HG03066 (cell line): Measurements from ENCODE around the gene BAZ1B.

ENCODE experiments used
- ATAC-seq: cut with Tn5 transposase; IDR thresholded peaks from one replicate; pipeline ENCODE4 v1.9.1; 2021; ENCODE audit warnings: low read depth; ENCODE audit not compliant: unreplicated experiment

Gene BAZ1B

DNA sequence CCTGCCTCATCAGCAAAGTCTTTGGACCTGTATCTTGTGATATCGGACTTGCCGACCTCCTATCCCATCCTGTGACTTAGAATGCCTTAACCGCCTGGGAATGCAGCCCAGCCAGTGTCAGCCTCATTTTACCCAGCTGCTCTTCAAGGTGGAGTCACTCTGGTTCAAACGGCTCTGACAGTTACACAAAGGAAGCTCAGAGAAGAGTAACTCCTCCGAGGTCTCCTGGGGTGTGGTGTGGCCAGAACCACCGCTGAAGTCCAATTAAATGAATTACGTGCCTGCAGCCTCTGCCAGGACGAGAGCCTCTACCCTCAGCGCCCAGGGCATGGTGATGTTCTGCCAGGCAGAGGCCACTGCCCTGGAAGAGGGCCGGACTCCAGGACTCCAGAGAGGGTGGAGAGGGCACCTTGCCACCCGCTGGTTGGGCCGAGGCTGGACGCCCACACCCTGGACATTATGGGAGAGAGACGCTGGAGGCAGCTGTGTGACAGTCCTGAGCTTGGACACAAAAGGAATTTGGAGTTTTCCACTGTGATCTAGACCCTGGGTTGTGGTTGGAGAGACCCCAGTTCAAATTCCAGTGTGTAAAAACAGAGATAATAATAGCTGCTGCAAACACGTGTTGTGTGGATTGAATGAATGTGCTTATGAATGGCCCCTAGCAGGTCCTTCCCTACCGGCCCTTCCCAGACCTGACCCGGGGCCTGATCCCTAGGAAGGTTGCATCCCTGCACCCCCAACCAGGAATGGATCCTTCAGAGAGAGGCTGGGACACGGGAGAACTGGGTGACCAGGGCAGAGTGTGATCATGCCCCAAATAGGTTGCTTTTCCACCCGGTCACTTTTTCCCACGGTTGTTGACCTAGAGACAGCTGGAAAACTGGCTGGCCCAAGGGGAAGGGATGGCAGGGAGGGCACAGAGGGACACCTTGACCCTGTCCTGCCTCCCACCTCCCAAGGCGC lies 126.3 kb downstream of the BAZ1B start:
- ATAC-seq: no peak

DNA sequence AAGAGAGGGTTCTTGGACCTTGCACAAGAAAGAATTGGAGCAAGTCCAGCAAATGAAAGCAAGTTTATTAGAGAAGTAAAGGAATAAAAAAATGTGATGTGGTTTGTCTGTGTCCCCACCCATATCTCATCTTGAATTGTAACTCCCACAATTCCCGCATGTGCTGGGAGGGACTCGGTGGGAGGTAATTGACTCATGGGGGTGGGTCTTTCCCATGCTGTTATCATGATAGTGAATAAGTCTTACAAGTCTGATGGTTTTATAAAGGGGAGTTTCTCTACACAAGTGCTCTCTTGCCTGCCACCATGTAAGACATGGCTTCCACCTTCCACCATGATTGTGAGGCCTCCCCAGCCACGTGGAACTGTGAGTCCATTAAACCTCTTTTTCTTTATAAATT lies 127.7 kb downstream of the BAZ1B start:
- ATAC-seq: no peak

DNA sequence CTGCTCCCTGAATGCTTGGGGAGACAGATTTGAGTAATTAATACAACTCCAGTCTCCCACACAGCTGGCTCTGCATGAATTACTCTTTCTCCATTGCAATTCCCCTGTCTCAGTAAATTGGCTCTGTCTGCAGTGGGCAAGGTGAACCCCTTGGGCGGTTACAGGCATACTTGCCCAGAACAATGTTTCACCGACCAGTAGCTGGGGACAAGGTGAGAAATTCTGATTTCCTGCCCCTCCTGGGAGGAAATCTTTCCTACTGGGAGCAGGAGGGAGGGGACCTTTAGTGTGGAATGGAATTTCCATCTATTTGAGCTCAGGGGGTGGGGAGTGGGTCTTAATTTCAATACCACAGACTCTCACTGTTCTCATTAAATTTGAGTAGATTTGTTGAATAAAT lies 130.7 kb downstream of the BAZ1B start:
- ATAC-seq: no peak
